Stomach (tissue), 9 donors: ENCODE data around the gene LRMDA. TPM values are rescaled to one million over a fixed set of nuclear protein-coding genes. Genes with fewer than 3 reads are reported as not detected.

ENCODE experiments used
- DNase-seq, 2 donors: peaks; one replicate each; pipeline versions ENCODE4 v3.0.0 to v3.0.0-alpha.2; 2013 to 2019
- H3K27ac ChIP-seq, 5 donors: fragments of 200-600 bp in 4 of 5; sonication (generic) in 4 of 5; one replicate each; pipeline ENCODE4 v1.5.1; 2013 to 2019; ENCODE audit warnings: mild to moderate bottlenecking in 1 of 5, moderate library complexity in 1 of 5
- H3K27me3 ChIP-seq, 3 donors: fragments of 200-600 bp; sonication (generic); one replicate each; pipeline ENCODE4 v1.5.1; 2017 to 2019; ENCODE audit warnings: mixed run types in 1 of 3
- H3K36me3 ChIP-seq, 4 donors: fragments of 200-600 bp; sonication (generic); 1 replicate in 3 of 4; 2 replicates in 1 of 4; pipeline ENCODE4 v1.5.1; 2016 to 2019
- H3K4me1 ChIP-seq, 4 donors: fragments of 200-600 bp; sonication (generic); one replicate each; pipeline ENCODE4 v1.5.1; 2016 to 2019
- H3K4me3 ChIP-seq, 4 donors: fragments of 200-600 bp; sonication (generic) in 3 of 4; one replicate each; pipeline ENCODE4 v1.5.1; 2016 to 2019; ENCODE audit warnings: mild to moderate bottlenecking in 1 of 4
- H3K9me3 ChIP-seq, 4 donors: fragments of 200-600 bp; sonication (generic); one replicate each; pipeline ENCODE4 v1.5.1; 2016 to 2019
- CTCF ChIP-seq, 7 experiments: fragments of 450-650 bp in 4 of 7; fragments of 200-600 bp in 3 of 7; sonication (generic) in 3 of 7; IDR thresholded peaks; one replicate each; pipeline ENCODE4 v1.5.1; 2016 to 2019; ENCODE audit warnings: antibody characterized with exemption in 7 of 7, control low read depth in 2 of 7, mild to moderate bottlenecking in 1 of 7
- EP300 ChIP-seq: sonication (generic); formaldehyde crosslinking; IDR thresholded peaks from one replicate; pipeline ENCODE4 v1.6.1; 2017; ENCODE audit warnings: antibody characterized with exemption
- POLR2A ChIP-seq, 4 donors: fragments of 450-650 bp; IDR thresholded peaks; one replicate each; pipeline ENCODE4 v1.6.1; 2016; ENCODE audit warnings: antibody characterized with exemption in 4 of 4, control low read depth in 2 of 4, mild to moderate bottlenecking in 1 of 4, moderate library complexity in 1 of 4
- POLR2AphosphoS5 ChIP-seq, 3 donors: sonication (generic); formaldehyde crosslinking; IDR thresholded peaks; one replicate each; pipeline ENCODE4 v1.6.1; 2016; ENCODE audit warnings: antibody characterized with exemption in 3 of 3
- WGBS, 5 donors: extraction: QIAGEN DNeasy Blood & Tissue Kit in 3 of 5; methylation state at CpG; one replicate each; pipeline versions ENCODE4 v1.1.5 to v1.1.7; 2013 to 2018; 5-methylcytosine and 5-hydroxymethylcytosine counted together
- intact Hi-C: fragments of 100-400 bp; cut with DNase I; formaldehyde crosslinking; loops from one replicate; pipeline ENCODE4 v1.15.1; 2023; ENCODE audit warnings: low total_unique reads
- polyA plus RNA-seq, 3 donors: library from polyadenylated mRNA; stranded (reverse); fragments of 200-250 nt; gene quantifications; one replicate each; pipeline ENCODE4 v1.2.3, GENCODE V29; 2013
- total RNA-seq, 5 donors: library from RNA; depleted of rRNA; stranded (reverse); fragments of >200 nt; gene quantifications; one replicate each; pipeline versions ENCODE4 v1.1.0 to v1.2.3, GENCODE V29; 2014 to 2016
- donor health status: healthy with polysubstance abuse.
- donor health status: Bipolar disorder and iron deficiency.
- donor health status: healthy.

The LRMDA gene
- total and polyA plus RNA-seq, 8 donors, result 1.3 to 30.2 (median 13.6) TPM; not detected in 1

- 80 to 86% (median 82%) methylated on average over 4 of the region's 4 CpGs for WGBS, 5 donors
- DNase-seq, result no peak
- Histone ChIP-seq H3K4me3 (no peak overlapping the region), H3K4me1 (peaks cover 0 to 5% (median 0%) of the 10 kb centered on the region in 4 donors), H3K27ac (no peak overlapping the region), H3K9me3 (no peaks in the 10 kb centered on the region), H3K27me3 (no peaks in the 10 kb centered on the region), H3K36me3 (no peaks in the 10 kb centered on the region)
- intact Hi-C loops, result no loop called here
- TF ChIP-seq POLR2A (IDR thresholded peaks at IDR 0.05), result no peak
- no peak for TF ChIP-seq CTCF (IDR thresholded peaks at IDR 0.05)
- TF ChIP-seq POLR2AphosphoS5 (IDR thresholded peaks at IDR 0.05), result no peak
- no peak for TF ChIP-seq EP300
These were observed 770.5 kb downstream of the LRMDA start for GRCh38 chr10:76201962-76202361.

- intact Hi-C loops, result no loop called here
- DNase-seq, result no peak
- Histone ChIP-seq H3K4me3 (no peak overlapping the region), H3K9me3 (no peaks in the 10 kb centered on the region), H3K27me3 (no peaks in the 10 kb centered on the region), H3K4me1 (peaks cover 0 to 5% (median 0%) of the 10 kb centered on the region in 4 donors), H3K36me3 (no peaks in the 10 kb centered on the region), H3K27ac (no peak overlapping the region)
- 86 to 96% (median 93%) methylated on average over 1 of the region's 1 CpG for WGBS, 5 donors
- TF ChIP-seq CTCF (IDR thresholded peaks at IDR 0.05) (no peak), POLR2A (IDR thresholded peaks at IDR 0.05) (no peak), POLR2AphosphoS5 (IDR thresholded peaks at IDR 0.05) (no peak), EP300 (no peak)
These were observed 771.4 kb downstream of the LRMDA start for GRCh38 chr10:76202777-76203176.

GRCh38 chr10:76205361-76205760 lies 773.9 kb downstream of the LRMDA start:
- Histone ChIP-seq H3K4me1 (peaks cover 0 to 5% (median 0%) of the 10 kb centered on the region in 4 donors), H3K27ac (no peak overlapping the region), H3K9me3 (no peaks in the 10 kb centered on the region), H3K36me3 (no peaks in the 10 kb centered on the region), H3K4me3 (no peak overlapping the region), H3K27me3 (no peaks in the 10 kb centered on the region)
- no peak for TF ChIP-seq POLR2A (IDR thresholded peaks at IDR 0.05)
- no peak for TF ChIP-seq EP300
- TF ChIP-seq CTCF (IDR thresholded peaks at IDR 0.05), result no peak
- DNase-seq, result no peak
- WGBS, 5 donors, result 37 to 85% (median 78%) methylated on average over 2 of the region's 2 CpGs
- intact Hi-C loops, result no loop called here

- WGBS, 5 donors, result 90 to 95% (median 94%) methylated on average over 8 of the region's 8 CpGs
These were observed 775.5 kb downstream of the LRMDA start for GRCh38 chr10:76206797-76207352.

More at GRCh38 chr10:76206797-76207352, 775.5 kb downstream of the LRMDA start:
- no peaks in the 10 kb centered on the region for H3K27me3 ChIP-seq
- H3K9me3 ChIP-seq, result no peaks in the 10 kb centered on the region
- peaks cover 0 to 5% (median 0%) of the 10 kb centered on the region in 4 donors for H3K4me1 ChIP-seq
- no peak for DNase-seq
- intact Hi-C loops, result no loop called here
- H3K27ac ChIP-seq, result no peak overlapping the region
- TF ChIP-seq POLR2AphosphoS5 (IDR thresholded peaks at IDR 0.05) (no peak), POLR2A (IDR thresholded peaks at IDR 0.05) (no peak), EP300 (no peak), CTCF (IDR thresholded peaks at IDR 0.05) (no peak)
- no peaks in the 10 kb centered on the region for H3K36me3 ChIP-seq
- no peak overlapping the region for H3K4me3 ChIP-seq
